ENCODE measurements around the gene MGLL. TPM values are rescaled to one million over a fixed set of nuclear protein-coding genes. Genes with fewer than 3 reads are reported as not detected.
A peak's percentile ranks its signal among the peaks of the same experiment; 100 is the strongest.

The MGLL gene
- total and polyA plus RNA-seq, 12 donors, result 1.9 to 48.1 (median 33.3) TPM

DNA sequence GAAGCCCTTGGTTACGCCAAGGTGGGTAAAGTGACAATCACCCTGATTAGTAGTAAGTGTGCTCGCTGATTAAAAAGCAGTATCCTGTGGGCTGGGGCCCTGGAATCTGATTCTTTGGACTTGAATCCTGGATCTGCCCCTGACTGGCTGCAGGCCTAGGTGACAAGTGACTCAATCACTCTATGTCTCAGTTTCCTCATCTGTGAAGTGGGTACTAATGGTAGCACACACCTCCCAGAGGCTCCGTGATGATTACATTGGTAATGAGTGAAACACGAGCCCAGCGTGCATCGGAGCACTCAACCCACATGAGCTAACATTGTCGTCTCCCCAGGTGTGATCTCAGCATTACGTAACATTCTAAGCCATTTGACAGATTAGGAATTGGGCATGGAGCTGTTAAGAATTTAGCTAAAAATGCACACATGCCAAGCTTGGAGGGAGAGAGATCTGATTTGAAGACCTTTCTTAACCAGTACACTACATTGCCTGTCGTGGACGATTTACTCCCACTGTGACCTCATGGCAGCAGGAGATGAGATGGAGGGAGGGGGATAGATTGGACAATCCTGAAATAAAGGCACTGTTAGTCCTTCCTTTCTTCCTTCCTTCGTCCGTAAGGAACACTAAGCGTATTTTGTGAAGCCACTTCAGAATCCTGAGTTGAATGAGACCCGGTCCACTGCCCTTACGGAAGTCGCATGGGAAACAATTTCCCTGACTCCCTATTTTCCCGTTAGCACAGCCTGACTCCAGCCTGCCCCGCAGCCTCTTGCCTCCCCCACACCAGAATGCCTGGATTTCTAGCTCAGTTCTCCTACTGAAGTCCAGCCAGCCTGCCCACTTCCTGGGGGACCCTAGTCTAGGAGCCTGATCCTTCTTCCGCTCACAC is 32.1 kb downstream of the MGLL start:
- Histone ChIP-seq H3K27me3 (no peaks in the 10 kb centered on the region), H3K36me3 (replicated peaks in 1 of 2) (no peaks in the 10 kb centered on the region), H3K27ac (no peak overlapping the region), H3K4me3 (no peak overlapping the region), H3K4me1 (replicated peaks in 1 of 2) (peaks cover 23 to 28% of the 10 kb centered on the region in 2 donors), H3K9me3 (replicated peaks in 1 of 3) (no peaks in the 10 kb centered on the region)
- intact Hi-C loops (cut with DNase I), result no loop called here
- no peak for DNase-seq
- TF ChIP-seq, protein P1, sequence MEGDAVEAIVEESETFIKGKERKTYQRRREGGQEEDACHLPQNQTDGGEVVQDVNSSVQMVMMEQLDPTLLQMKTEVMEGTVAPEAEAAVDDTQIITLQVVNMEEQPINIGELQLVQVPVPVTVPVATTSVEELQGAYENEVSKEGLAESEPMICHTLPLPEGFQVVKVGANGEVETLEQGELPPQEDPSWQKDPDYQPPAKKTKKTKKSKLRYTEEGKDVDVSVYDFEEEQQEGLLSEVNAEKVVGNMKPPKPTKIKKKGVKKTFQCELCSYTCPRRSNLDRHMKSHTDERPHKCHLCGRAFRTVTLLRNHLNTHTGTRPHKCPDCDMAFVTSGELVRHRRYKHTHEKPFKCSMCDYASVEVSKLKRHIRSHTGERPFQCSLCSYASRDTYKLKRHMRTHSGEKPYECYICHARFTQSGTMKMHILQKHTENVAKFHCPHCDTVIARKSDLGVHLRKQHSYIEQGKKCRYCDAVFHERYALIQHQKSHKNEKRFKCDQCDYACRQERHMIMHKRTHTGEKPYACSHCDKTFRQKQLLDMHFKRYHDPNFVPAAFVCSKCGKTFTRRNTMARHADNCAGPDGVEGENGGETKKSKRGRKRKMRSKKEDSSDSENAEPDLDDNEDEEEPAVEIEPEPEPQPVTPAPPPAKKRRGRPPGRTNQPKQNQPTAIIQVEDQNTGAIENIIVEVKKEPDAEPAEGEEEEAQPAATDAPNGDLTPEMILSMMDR (IDR thresholded peaks at IDR 0.05), result no peak
- no peak for TF ChIP-seq POLR2A (IDR thresholded peaks at IDR 0.05)
- 92 to 96% (median 95%) methylated on average over 18 to 19 of the region's 19 CpGs for WGBS, 4 donors

DNA sequence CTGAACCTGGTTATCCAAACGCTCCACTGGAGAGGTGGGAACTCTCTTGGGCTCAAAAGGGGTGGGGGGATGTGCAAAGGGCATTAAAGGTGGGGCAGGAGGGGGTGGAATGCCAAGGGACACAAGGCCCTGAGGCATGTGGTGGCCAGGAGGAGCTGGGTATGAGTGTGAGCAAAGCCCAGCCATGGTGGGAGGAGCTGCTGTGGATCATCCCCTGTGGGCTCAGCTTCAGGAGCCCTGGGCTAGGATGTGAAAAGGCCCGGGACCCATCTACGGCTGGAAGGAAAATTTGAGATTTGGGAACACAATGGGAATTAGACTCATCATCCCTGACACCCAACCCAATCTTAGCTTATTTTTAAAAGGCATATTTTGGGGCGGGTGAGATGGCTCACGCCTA is 33.3 kb downstream of the MGLL start:
- Histone ChIP-seq H3K4me1 (replicated peaks in 1 of 2) (peaks cover 23 to 29% of the 10 kb centered on the region in 2 donors), H3K27ac (no peak overlapping the region), H3K9me3 (replicated peaks in 1 of 3) (no peaks in the 10 kb centered on the region), H3K36me3 (replicated peaks in 1 of 2) (no peaks in the 10 kb centered on the region), H3K4me3 (no peak overlapping the region), H3K27me3 (no peaks in the 10 kb centered on the region)
- DNase-seq, result no peak
- 90 to 93% (median 92%) methylated on average over 5 of the region's 5 CpGs for WGBS, 4 donors
- intact Hi-C loops (cut with DNase I), result no loop called here
- TF ChIP-seq, protein P1 (IDR thresholded peaks at IDR 0.05), result no peak
- no peak for TF ChIP-seq POLR2A (IDR thresholded peaks at IDR 0.05)

DNA sequence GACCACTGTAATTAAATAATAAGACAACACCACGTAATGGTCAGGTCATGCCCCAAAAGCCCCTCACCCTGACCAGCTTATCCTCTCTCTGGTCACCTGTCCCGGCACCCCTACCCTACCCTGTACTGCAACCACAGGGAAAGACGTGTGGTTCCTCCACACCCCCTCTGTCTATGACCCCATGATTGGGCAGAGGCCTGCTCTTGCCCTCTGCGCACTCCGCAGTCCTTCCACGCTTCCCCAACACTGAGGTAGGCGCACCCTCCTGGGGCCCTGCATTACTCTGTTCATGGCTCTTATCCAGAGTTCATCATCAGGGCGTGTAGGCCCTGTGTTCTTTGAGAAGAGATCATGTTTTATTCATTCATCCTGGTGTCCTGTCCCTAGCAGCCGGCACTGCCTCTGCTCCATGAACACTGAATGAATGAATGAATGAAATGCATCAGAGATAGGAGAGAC is 33.8 kb downstream of the MGLL start:
- Histone ChIP-seq H3K27me3 (no peaks in the 10 kb centered on the region), H3K9me3 (replicated peaks in 1 of 3) (no peaks in the 10 kb centered on the region), H3K4me3 (no peak overlapping the region), H3K4me1 (replicated peaks in 1 of 2) (peaks cover 23 to 29% of the 10 kb centered on the region in 2 donors), H3K27ac (no peak overlapping the region), H3K36me3 (replicated peaks in 1 of 2) (no peaks in the 10 kb centered on the region)
- intact Hi-C loops (cut with DNase I), result no loop called here
- DNase-seq, result no peak
- 78 to 92% (median 90%) methylated on average over 4 to 9 of the region's 9 CpGs for WGBS, 4 donors
- TF ChIP-seq POLR2A (IDR thresholded peaks at IDR 0.05), result no peak
- TF ChIP-seq, protein P1 (IDR thresholded peaks at IDR 0.05), result no peak

DNA sequence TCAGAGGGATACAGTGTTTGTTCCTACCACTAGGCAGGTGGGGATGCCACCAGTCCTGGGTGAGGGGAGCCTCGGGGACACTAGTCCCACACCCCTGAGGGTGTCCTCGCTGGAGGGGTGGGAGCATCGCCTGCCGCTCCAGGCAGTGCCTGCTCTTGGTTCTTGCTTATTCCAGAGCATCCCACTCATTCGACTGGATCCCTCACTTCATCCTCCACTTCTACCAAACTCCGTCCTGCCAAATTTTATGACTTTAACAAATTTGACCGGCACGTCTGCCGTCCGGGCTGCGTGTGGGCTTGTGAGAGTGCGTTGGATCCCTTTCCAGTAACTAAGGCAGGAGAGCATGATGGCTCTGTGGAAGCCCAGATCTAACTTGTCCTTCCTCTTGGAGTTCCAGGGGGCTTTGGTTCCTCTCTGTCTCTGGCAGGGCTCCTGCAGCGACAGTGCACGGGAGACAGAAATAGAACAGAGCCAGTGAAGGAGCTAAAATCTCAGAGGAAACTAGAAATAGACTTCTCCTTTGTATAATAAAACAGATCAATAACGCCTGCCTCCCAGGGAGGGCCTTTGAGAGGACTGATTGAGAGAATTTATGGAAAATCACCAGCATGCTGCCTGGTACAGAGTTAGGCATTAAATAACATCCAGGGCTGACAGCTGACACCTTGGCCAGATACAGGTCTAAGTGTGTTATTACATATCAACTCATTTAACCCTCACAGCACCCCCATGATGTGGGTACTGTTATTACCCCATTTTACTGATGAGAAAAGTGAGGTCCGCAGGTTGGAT is 34.5 kb downstream of the MGLL start:
- Histone ChIP-seq H3K27ac (peak overlapping the region in 3 of 5 donors; percentile 20 to 78 (median 68)), H3K27me3 (no peaks in the 10 kb centered on the region), H3K4me1 (replicated peaks in 1 of 2) (peaks cover 23 to 29% of the 10 kb centered on the region in 2 donors), H3K4me3 (no peak overlapping the region), H3K36me3 (replicated peaks in 1 of 2) (no peaks in the 10 kb centered on the region), H3K9me3 (replicated peaks in 1 of 3) (no peaks in the 10 kb centered on the region)
- no peak for DNase-seq
- intact Hi-C loops (cut with DNase I), result no loop called here
- 64 to 81% (median 76%) methylated on average over 15 to 16 of the region's 16 CpGs for WGBS, 4 donors
- TF ChIP-seq POLR2A (IDR thresholded peaks at IDR 0.05), result no peak
- TF ChIP-seq, protein P1 (IDR thresholded peaks at IDR 0.05), result no peak
